HCT116 (cell line): ENCODE results near the gene SEPTIN3. TPM values are rescaled to one million over a fixed set of nuclear protein-coding genes. Genes with fewer than 3 reads are reported as not detected.

Experiments
- ATAC-seq: fragments of 200-7000 bp; cut with Tn5 transposase; 2 replicates; pipeline ENCODE4 v1.9.1; 2020; ENCODE audit warnings: mild to moderate bottlenecking, moderate library complexity
- BruUV-seq: library from RNA; stranded (reverse); fragments of 400-500 nt; replicated peaks from 2 replicates; lab custom pipeline; 2021; lab: Mats Ljungman, UMichigan
- CTCF ChIA-PET: fragments of 300-600 bp; sonication (Branson Sonifier 250); formaldehyde crosslinking; loops from one replicate; lab custom pipeline; 2021; ENCODE audit warnings: antibody characterized with exemption; lab: Charles Lee
- POLR2A ChIA-PET: fragments of 300-600, 350-600 bp; sonication (Branson Sonifier 250); formaldehyde crosslinking; loops from one replicate; lab custom pipeline; 2021; ENCODE audit warnings: antibody characterized with exemption; lab: Charles Lee
- RAD21 ChIA-PET, 2 experiments: fragments of 300-600 bp; sonication (Branson Sonifier 250); formaldehyde crosslinking; loops; one replicate each; lab custom pipeline; 2023; ENCODE audit warnings: low total read pairs in 2 of 2; ENCODE audit not compliant: uncharacterized antibody in 2 of 2, unreplicated experiment in 2 of 2, low non-redundant PET in 1 of 2; lab: Charles Lee
- DNase-seq: peaks from one replicate; pipeline ENCODE4 v3.0.0-alpha.2; 2010; ENCODE audit warnings: low read depth, low spot score
- H2AFZ ChIP-seq: fragments of 200-600 bp; shearing (Covaris generic), sonication (generic); 2 replicates; pipeline ENCODE4 v1.6.1; 2017; ENCODE audit warnings: low read depth, mixed run types, mixed read lengths, antibody characterized with exemption, low read length; ENCODE audit not compliant: poor library complexity, severe bottlenecking
- H3K27ac ChIP-seq: 2 replicates; pipeline ENCODE4 v1.5.1; 2012; ENCODE audit warnings: low read depth, low read length
- H3K27me3 ChIP-seq: fragments of 200-600 bp; sonication (generic); 2 replicates; pipeline ENCODE4 v1.6.1; 2016; ENCODE audit warnings: mixed run types, low read length, mixed read lengths; ENCODE audit not compliant: insufficient read depth
- H3K36me3 ChIP-seq, 2 experiments: fragments of 200-500 bp in 1 of 2; fragments of 200-600 bp in 1 of 2; sonication (Bioruptor generic) in 1 of 2; sonication (generic) in 1 of 2; 2 replicates each; pipeline versions ENCODE4 v1.5.1 to v1.6.1; 2014 to 2016; ENCODE audit warnings: low read length in 2 of 2, inconsistent platforms in 1 of 2, mixed read lengths in 1 of 2, mixed run types in 1 of 2; ENCODE audit not compliant: insufficient read depth in 2 of 2, control insufficient read depth in 1 of 2
- H3K4me1 ChIP-seq, 2 experiments: fragments of 200-600 bp in 1 of 2; sonication (generic) in 1 of 2; 2 replicates each; pipeline versions ENCODE4 v1.5.1 to v1.6.1; 2012 to 2017; ENCODE audit warnings: low read length in 2 of 2, inconsistent platforms in 1 of 2, mild to moderate bottlenecking in 1 of 2, mixed read lengths in 1 of 2, mixed run types in 1 of 2, moderate library complexity in 1 of 2; ENCODE audit not compliant: insufficient read depth in 2 of 2, control insufficient read depth in 1 of 2
- H3K4me2 ChIP-seq: fragments of 200-600 bp; sonication (generic); 2 replicates; pipeline ENCODE4 v1.6.1; 2017; ENCODE audit warnings: mixed run types, low read length, mixed read lengths
- H3K4me3 ChIP-seq, 2 experiments: fragments of 200-600 bp in 1 of 2; sonication (generic) in 1 of 2; replicated peaks in 1 of 2; 2 replicates each; pipeline ENCODE4 v1.5.1; 2011 to 2016; ENCODE audit warnings: low read length in 2 of 2, control low read depth in 1 of 2, low read depth in 1 of 2, mild to moderate bottlenecking in 1 of 2, mixed read lengths in 1 of 2, mixed run types in 1 of 2
- H3K79me2 ChIP-seq: fragments of 200-600 bp; sonication (generic); 2 replicates; pipeline ENCODE4 v1.6.1; 2017; ENCODE audit warnings: mild to moderate bottlenecking, mixed run types, low read length, moderate library complexity, mixed read lengths; ENCODE audit not compliant: insufficient read depth
- H3K9ac ChIP-seq: fragments of 200-600 bp; sonication (generic); 2 replicates; pipeline ENCODE4 v1.6.1; 2016; ENCODE audit warnings: low read length, mixed read lengths
- H3K9me2 ChIP-seq: fragments of 200-600 bp; sonication (generic), shearing (Covaris generic); 2 replicates; pipeline ENCODE4 v1.6.1; 2017; ENCODE audit warnings: mixed run types, mild to moderate bottlenecking, moderate library complexity; ENCODE audit not compliant: insufficient read depth
- H3K9me3 ChIP-seq, 2 experiments: fragments of 200-500 bp in 1 of 2; fragments of 200-600 bp in 1 of 2; sonication (Bioruptor generic) in 1 of 2; sonication (generic) in 1 of 2; 2 replicates each; pipeline ENCODE4 v1.6.1; 2014 to 2017; ENCODE audit warnings: low read length in 2 of 2, mixed read lengths in 2 of 2, inconsistent platforms in 1 of 2, low read depth in 1 of 2, mild to moderate bottlenecking in 1 of 2, mixed run types in 1 of 2, moderate library complexity in 1 of 2; ENCODE audit not compliant: control insufficient read depth in 1 of 2, insufficient read depth in 1 of 2
- H4K20me1 ChIP-seq: fragments of 200-600 bp; sonication (generic), shearing (Covaris generic); 2 replicates; pipeline ENCODE4 v1.6.1; 2017; ENCODE audit warnings: mixed run types, mild to moderate bottlenecking, moderate library complexity; ENCODE audit not compliant: insufficient read depth
- CBX3 ChIP-seq: IDR thresholded peaks from 2 replicates; pipeline ENCODE4 v1.6.1; 2012; ENCODE audit warnings: low read depth
- EGR1 ChIP-seq: IDR thresholded peaks from 2 replicates; pipeline ENCODE4 v1.6.1; 2012; ENCODE audit warnings: low read depth
- EZH2 ChIP-seq: fragments of 200-600 bp; sonication (generic); IDR thresholded peaks from 2 replicates; pipeline ENCODE4 v1.6.1; 2017; ENCODE audit warnings: antibody characterized with exemption, mixed run types
- FOSL1 ChIP-seq: IDR thresholded peaks from 2 replicates; pipeline ENCODE4 v1.6.1; 2012; ENCODE audit warnings: low read depth
- JUND ChIP-seq: IDR thresholded peaks from 2 replicates; pipeline ENCODE4 v1.6.1; 2012
- POLR2AphosphoS5 ChIP-seq: IDR thresholded peaks from 2 replicates; pipeline ENCODE4 v1.6.1; 2011; ENCODE audit warnings: mild to moderate bottlenecking, low read depth, low read length, moderate library complexity
- TCF7L2 ChIP-seq: IDR thresholded peaks from 2 replicates; pipeline ENCODE4 v1.7.0; 2011; ENCODE audit warnings: borderline replicate concordance, inconsistent platforms; ENCODE audit not compliant: insufficient read depth, insufficient read length; ENCODE audit errors: extremely low read depth
- YY1 ChIP-seq: IDR thresholded peaks from 2 replicates; pipeline ENCODE4 v1.6.1; 2011; ENCODE audit warnings: low read length, low read depth, moderate library complexity, mild to moderate bottlenecking; ENCODE audit not compliant: insufficient replicate concordance; ENCODE audit errors: extremely low read depth
- ZFX ChIP-seq: fragments of 450-650 bp; IDR thresholded peaks from 2 replicates; pipeline ENCODE4 v1.6.1; 2017
- ZNF274 ChIP-seq: fragments of 200-500 bp; sonication (Bioruptor generic); IDR thresholded peaks from 2 replicates; pipeline ENCODE4 v1.6.1; 2014; ENCODE audit warnings: mild to moderate bottlenecking, low read depth, low read length, inconsistent platforms
- intact Hi-C: fragments of 100-400 bp; cut with micrococcal nuclease; formaldehyde crosslinking; loops from 2 replicates; pipeline ENCODE4 v1.10.0; 2022
- total RNA-seq: library from RNA; stranded (reverse); gene quantifications from one replicate; pipeline ENCODE4 v1.2.1, GENCODE V29; 2021; ENCODE audit not compliant: unreplicated experiment
- TF ChIP-seq, protein P1 (sequence below): IDR thresholded peaks from 2 replicates; pipeline ENCODE4 v1.6.1; 2012; ENCODE audit warnings: low read depth
- TF ChIP-seq, protein P2 (sequence below): IDR thresholded peaks from 2 replicates; pipeline ENCODE4 v1.6.1; 2011; ENCODE audit warnings: mild to moderate bottlenecking, low read length, moderate library complexity; ENCODE audit not compliant: insufficient replicate concordance; ENCODE audit errors: extremely low read depth
- TF ChIP-seq, protein P3 (sequence below), 3 experiments: fragments of 200-600 bp in 1 of 3; sonication (generic) in 1 of 3; IDR thresholded peaks in 2 of 3; conservative IDR thresholded peaks in 1 of 3; 2 replicates each; pipeline ENCODE4 v1.5.1; 2012 to 2017; ENCODE audit warnings: low read depth in 2 of 3, low read length in 2 of 3, antibody characterized with exemption in 1 of 3, borderline replicate concordance in 1 of 3, control low read depth in 1 of 3, mild to moderate bottlenecking in 1 of 3, mixed read lengths in 1 of 3, mixed run types in 1 of 3, moderate library complexity in 1 of 3; ENCODE audit not compliant: insufficient read depth in 1 of 3

Gene SEPTIN3
- total RNA-seq, 1 experiment from 2014 or later: 9.3 TPM

DNA sequence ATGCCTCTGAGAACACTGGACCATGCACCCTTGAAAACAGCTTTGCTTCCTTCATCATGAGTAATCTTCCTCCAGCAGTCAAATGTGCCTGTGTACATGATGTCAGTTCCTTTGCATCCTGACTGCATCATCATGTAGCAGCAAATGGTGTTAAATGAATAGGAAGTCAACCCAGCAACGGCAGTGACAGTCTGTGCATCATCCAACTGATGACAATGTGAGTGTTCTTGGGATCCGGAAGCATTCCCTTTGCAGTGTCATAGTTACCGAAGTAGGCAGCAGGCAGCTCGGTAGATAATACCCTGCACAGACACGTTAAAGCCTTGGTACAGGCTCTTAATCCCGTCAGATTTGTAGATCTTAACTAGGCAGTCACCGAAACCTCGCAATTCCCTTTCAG lies 31.9 kb downstream of the SEPTIN3 start (continued):
- TF ChIP-seq, protein P1, sequence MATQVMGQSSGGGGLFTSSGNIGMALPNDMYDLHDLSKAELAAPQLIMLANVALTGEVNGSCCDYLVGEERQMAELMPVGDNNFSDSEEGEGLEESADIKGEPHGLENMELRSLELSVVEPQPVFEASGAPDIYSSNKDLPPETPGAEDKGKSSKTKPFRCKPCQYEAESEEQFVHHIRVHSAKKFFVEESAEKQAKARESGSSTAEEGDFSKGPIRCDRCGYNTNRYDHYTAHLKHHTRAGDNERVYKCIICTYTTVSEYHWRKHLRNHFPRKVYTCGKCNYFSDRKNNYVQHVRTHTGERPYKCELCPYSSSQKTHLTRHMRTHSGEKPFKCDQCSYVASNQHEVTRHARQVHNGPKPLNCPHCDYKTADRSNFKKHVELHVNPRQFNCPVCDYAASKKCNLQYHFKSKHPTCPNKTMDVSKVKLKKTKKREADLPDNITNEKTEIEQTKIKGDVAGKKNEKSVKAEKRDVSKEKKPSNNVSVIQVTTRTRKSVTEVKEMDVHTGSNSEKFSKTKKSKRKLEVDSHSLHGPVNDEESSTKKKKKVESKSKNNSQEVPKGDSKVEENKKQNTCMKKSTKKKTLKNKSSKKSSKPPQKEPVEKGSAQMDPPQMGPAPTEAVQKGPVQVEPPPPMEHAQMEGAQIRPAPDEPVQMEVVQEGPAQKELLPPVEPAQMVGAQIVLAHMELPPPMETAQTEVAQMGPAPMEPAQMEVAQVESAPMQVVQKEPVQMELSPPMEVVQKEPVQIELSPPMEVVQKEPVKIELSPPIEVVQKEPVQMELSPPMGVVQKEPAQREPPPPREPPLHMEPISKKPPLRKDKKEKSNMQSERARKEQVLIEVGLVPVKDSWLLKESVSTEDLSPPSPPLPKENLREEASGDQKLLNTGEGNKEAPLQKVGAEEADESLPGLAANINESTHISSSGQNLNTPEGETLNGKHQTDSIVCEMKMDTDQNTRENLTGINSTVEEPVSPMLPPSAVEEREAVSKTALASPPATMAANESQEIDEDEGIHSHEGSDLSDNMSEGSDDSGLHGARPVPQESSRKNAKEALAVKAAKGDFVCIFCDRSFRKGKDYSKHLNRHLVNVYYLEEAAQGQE: no peak
- TF ChIP-seq ZNF274 (no peak), EZH2 (no peak), TCF7L2 (no peak), YY1 (no peak), CBX3 (no peak), POLR2AphosphoS5 (no peak), FOSL1 (no peak)
- TF ChIP-seq, all 23 proteins: peak for 0

DNA sequence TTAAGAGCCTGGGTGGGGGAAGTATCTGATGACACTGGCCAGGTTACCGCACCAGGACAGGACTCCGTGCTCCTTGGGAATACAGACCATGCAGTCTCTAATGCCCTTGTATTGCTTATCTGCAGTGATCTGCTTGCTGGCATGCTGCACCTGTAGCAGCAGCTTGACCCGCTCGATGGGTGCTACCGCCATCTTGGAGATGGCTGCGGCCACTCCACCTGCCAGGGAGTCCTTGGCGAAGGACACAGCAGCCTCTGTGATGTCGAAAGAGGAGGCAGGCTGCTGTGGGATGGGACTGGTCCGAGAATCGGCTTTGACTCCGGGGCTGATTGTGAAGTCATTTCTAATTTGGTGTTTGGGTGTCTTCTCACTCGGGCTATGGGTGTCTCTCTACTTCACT lies 32.5 kb downstream of the SEPTIN3 start:
- H3K9me3 ChIP-seq: no peaks in the 10 kb centered on the region
- intact Hi-C loops: no loop called here
- H2AFZ ChIP-seq: no peak overlapping the region
- no peak overlapping the region for H3K4me2 ChIP-seq
- POLR2A ChIA-PET: no interaction called here
- CTCF ChIA-PET: no interaction called here
- H3K4me3 ChIP-seq: no peak overlapping the region
- no peak for ATAC-seq
- RAD21 ChIA-PET: no interaction called here
- no peaks in the 10 kb centered on the region for H3K36me3 ChIP-seq
- no peaks in the 10 kb centered on the region for H3K9me2 ChIP-seq
- H3K27ac ChIP-seq: no peak overlapping the region
- no peak for DNase-seq
- BruUV-seq: no TSS peak
- no peak overlapping the region for H3K9ac ChIP-seq
- H4K20me1 ChIP-seq: no peaks in the 10 kb centered on the region
- H3K79me2 ChIP-seq: no peaks in the 10 kb centered on the region
- no peaks in the 10 kb centered on the region for H3K4me1 ChIP-seq
- H3K27me3 ChIP-seq: no peaks in the 10 kb centered on the region
- TF ChIP-seq EZH2: no peak
- no peak for TF ChIP-seq ZNF274
- no peak for TF ChIP-seq POLR2AphosphoS5
- TF ChIP-seq JUND: no peak
- TF ChIP-seq, protein P1: no peak
- no peak for TF ChIP-seq ZFX
- TF ChIP-seq CBX3: no peak
- TF ChIP-seq, protein P2, sequence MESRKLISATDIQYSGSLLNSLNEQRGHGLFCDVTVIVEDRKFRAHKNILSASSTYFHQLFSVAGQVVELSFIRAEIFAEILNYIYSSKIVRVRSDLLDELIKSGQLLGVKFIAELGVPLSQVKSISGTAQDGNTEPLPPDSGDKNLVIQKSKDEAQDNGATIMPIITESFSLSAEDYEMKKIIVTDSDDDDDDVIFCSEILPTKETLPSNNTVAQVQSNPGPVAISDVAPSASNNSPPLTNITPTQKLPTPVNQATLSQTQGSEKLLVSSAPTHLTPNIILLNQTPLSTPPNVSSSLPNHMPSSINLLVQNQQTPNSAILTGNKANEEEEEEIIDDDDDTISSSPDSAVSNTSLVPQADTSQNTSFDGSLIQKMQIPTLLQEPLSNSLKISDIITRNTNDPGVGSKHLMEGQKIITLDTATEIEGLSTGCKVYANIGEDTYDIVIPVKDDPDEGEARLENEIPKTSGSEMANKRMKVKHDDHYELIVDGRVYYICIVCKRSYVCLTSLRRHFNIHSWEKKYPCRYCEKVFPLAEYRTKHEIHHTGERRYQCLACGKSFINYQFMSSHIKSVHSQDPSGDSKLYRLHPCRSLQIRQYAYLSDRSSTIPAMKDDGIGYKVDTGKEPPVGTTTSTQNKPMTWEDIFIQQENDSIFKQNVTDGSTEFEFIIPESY: no peak
- no peak for TF ChIP-seq FOSL1
- TF ChIP-seq, protein P3, sequence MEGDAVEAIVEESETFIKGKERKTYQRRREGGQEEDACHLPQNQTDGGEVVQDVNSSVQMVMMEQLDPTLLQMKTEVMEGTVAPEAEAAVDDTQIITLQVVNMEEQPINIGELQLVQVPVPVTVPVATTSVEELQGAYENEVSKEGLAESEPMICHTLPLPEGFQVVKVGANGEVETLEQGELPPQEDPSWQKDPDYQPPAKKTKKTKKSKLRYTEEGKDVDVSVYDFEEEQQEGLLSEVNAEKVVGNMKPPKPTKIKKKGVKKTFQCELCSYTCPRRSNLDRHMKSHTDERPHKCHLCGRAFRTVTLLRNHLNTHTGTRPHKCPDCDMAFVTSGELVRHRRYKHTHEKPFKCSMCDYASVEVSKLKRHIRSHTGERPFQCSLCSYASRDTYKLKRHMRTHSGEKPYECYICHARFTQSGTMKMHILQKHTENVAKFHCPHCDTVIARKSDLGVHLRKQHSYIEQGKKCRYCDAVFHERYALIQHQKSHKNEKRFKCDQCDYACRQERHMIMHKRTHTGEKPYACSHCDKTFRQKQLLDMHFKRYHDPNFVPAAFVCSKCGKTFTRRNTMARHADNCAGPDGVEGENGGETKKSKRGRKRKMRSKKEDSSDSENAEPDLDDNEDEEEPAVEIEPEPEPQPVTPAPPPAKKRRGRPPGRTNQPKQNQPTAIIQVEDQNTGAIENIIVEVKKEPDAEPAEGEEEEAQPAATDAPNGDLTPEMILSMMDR (IDR thresholded peaks at IDR 0.05 in 2 of 3, conservative IDR thresholded peaks at IDR 0.05 in 1 of 3; ENCODE audit: borderline replicate concordance in 1 of 3, insufficient read depth in 1 of 3, low read depth in 2 of 3, low read length in 2 of 3): no peak
- no peak for TF ChIP-seq EGR1
